ENCODE measurements around the gene BBS9. TPM values are rescaled to one million over a fixed set of nuclear protein-coding genes. Genes with fewer than 3 reads are reported as not detected.
A peak's percentile ranks its signal among the peaks of the same experiment; 100 is the strongest.
"Not testable (repeated sequence)": the region's sequence is repeated elsewhere in the genome, so short reads cannot be mapped to it uniquely, and the experiment has no call there.

The BBS9 gene
- total RNA-seq, 1 donor from 2014 or later = 76.1 TPM

GRCh38 chr7:33195264-33195663 lies 65.9 kb downstream of the BBS9 start:
- DNase-seq (ENCODE audit: low spot score) = no peak

- peak; percentile 42 for DNase-seq (ENCODE audit: low spot score)
Measured at GRCh38 chr7:33196221-33196620, 66.9 kb downstream of the BBS9 start.

GRCh38 chr7:33200282-33200681 lies 70.9 kb downstream of the BBS9 start:
- no peak for DNase-seq (ENCODE audit: low spot score)

DNA sequence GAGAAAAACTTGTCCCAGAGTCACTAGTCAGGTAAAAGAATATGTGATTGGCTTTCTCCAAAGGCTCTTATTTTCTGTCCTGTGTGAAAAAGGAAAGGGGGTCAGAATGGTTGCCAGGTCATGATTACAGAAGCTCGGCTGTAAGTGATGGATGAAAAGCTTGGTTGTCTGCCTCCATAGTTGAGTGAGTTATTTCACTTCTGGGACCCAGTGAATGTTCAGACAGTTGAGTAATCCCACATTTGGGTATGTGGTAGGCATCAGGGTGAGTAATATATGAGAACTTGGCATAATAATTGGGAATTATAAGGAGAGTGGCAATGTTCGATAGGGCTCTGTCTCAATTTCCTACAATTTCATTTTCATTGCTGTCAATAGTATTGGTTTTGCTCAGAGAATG lies 72.5 kb downstream of the BBS9 start:
- DNase-seq (ENCODE audit: low spot score) = no peak

GRCh38 chr7:33210958-33211357 lies 81.6 kb downstream of the BBS9 start:
- no peak for DNase-seq (ENCODE audit: low spot score)

DNA sequence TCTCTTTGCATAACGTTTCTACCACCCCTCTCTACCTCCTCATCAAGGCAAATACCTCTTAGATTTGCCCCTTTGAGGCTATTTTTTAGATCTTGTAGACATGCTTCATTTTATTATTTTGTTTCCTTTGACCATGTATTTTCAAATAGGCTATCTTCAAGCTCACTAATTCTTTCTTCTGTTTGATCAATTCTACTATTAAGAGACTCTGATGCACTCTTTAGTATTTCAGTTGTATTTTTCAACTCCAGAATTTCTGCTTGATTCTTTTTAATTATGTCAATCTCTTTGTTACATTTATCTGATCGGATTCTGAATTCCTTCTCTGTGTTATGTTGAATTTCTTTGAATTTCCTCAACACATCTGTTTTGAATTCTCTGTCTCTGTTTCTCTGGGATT lies 82.8 kb downstream of the BBS9 start:
- no peak for DNase-seq (ENCODE audit: low spot score)

GRCh38 chr7:33215992-33216391 lies 86.6 kb downstream of the BBS9 start:
- DNase-seq (ENCODE audit: low spot score) = no peak

GRCh38 chr7:33217595-33217994 lies 88.2 kb downstream of the BBS9 start:
- DNase-seq (ENCODE audit: low spot score) = no peak

GRCh38 chr7:33218841-33219535 lies 89.6 kb downstream of the BBS9 start:
- DNase-seq (ENCODE audit: low spot score) = not testable (repeated sequence)

DNA sequence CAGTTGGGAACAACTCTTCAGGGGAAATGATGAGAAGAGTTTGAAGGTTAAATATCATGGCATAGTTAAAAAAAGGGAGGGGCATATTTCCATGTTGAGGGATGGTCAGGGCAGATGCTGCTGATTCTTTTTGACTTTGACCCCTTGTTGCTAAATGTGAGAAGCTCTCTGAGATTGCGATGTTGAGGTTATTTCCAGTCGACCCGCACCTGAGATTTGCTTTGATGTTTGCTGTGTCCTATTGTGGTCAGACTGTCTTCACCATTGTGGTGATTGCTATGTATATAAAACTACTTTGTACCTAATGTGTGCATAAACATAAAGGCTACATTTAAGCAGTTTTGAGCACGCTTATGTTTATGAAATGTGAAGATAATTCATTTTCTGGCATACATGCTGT lies 90.9 kb downstream of the BBS9 start:
- DNase-seq (ENCODE audit: low spot score) = no peak

DNA sequence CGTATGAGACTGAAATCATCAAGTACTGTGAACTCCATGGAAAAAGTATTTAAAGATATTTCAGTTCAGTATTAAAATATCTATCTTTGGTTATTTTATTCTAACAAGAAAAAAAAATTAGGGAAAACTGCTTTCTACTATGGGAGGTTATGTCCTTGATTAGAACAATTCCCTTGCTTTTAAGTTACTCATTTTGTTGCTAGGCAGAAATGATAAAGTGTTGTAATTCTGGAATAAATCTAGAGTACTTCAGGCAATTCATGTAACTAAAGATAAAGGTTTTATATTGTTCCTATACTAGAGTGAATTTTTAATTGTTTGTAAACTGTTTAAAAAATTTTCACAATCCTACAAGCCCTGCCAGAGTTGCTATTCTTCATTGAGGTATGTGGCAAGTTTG lies 92.0 kb downstream of the BBS9 start:
- no peak for DNase-seq (ENCODE audit: low spot score)

- no peak for DNase-seq (ENCODE audit: low spot score)
Measured at GRCh38 chr7:33232632-33233145, 103.3 kb downstream of the BBS9 start.

- DNase-seq (ENCODE audit: low spot score) = no peak
Measured at GRCh38 chr7:33233659-33234058, 104.3 kb downstream of the BBS9 start.

DNA sequence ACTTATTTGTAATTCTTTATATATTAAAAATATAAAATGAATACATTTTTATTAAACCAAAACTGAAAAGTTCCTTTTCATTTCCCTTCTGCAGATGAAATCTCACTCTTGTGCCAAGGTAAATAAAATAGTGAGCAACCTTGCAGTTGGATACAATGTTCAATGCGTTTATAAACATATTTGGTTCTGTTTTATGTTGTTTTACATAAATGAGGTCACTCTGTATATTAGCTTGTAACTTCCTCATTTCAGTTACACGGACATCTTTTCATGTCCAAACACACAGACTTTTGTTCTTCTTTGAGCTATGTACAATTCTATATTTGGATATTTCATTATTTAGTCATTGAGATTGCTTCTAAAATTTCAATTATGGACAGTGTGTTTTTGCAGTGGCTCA lies 107.7 kb downstream of the BBS9 start:
- DNase-seq (ENCODE audit: low spot score) = no peak

GRCh38 chr7:33243319-33243881 lies 114.0 kb downstream of the BBS9 start:
- DNase-seq (ENCODE audit: low spot score) = peak; percentile 67

DNA sequence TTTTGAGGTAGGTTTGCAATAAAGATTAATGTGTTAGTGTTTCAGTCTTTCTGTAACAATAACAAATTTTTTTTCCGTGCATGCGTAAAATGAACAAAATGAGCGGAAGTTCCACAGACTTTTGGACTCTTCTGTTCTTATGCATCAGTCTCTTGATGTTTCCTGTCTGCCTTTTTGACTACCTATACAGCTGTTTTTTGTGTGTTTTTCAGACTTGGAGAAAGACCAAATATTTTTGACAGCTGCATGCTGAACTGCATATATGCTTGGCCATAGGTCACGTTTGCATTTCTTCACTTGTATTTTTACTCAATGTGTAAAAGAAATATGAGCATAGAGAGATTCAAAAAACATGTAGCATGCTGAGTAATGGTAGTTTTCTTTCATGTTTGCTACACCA lies 119.3 kb downstream of the BBS9 start:
- no peak for DNase-seq (ENCODE audit: low spot score)

GRCh38 chr7:33250421-33250871 lies 121.1 kb downstream of the BBS9 start:
- DNase-seq (ENCODE audit: low spot score) = peak; percentile 81

DNA sequence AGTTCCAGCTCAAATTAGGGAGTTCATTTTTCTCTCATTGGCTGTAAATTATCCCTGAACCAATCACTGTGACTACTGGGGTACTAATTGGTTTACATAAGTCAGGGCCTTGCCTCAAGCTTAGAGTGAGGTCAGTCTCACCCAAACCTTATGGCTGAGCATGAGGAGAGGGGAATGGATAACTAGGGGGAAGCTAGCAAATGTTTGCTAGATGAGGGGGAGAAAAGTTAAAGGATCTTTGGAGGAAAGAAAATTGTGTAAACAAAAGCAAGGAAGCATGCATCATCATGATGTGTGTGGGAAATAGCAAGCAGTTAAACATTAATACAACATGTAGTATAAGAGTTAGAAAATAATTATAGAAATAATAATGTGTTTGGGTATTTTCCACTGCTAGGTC lies 121.9 kb downstream of the BBS9 start:
- no peak for DNase-seq (ENCODE audit: low spot score)

DNA sequence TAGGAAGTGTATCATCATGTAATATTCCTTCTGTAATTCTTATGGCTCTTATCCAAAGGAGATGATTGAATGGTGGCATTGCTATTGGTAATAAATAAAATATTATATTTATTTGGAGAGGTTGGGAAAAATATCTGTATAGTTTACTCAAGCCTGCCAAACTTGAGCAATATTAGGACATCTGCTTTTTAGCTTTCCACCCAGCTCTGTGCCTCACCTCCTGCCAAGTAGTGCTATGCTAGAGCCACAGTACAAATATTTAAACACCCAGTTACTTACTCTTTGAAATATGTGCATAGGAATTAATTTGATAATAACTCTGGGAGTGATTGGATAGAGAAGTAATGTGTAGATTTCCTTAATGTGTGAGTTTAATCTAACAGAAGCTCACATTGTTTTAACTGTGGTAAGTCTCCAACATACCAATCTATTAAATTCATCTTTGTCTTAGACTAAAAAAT lies 129.2 kb downstream of the BBS9 start:
- peak; percentile 56 for DNase-seq (ENCODE audit: low spot score)

- DNase-seq (ENCODE audit: low spot score) = no peak
Measured at GRCh38 chr7:33261585-33261984, 132.2 kb downstream of the BBS9 start.

GRCh38 chr7:33262476-33262875 lies 133.1 kb downstream of the BBS9 start:
- peak; percentile 13 for DNase-seq (ENCODE audit: low spot score)

DNA sequence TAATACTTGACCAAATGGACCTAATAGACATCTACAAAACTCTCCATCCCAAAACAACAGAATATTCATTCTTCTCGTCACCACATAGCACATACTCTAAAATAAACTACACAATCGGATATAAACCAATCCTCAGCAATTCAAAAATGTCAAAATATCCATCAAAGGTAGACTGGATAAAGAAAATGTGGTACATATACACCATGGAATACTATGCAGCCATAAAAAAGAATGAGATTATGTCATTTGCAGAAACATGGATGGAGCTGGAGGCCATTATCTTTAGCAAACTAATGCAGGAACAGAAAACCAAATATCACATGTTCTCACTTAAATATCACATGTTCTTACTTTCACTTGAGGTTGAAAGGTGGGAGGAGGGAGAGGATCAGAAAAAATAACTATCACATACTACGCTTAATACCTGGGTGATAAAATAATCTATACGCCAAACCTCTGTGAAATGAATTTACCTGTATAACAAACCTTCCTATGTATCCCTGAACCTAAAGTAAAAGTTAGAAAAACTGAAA lies 142.5 kb downstream of the BBS9 start:
- not testable (repeated sequence) for DNase-seq (ENCODE audit: low spot score)

GRCh38 chr7:33273356-33273755 lies 144.0 kb downstream of the BBS9 start:
- DNase-seq (ENCODE audit: low spot score) = no peak
